HG02970 (cell line): ENCODE results near the gene SARM1.
"Not testable (repeated sequence)": the region's sequence is repeated elsewhere in the genome, so short reads cannot be mapped to it uniquely, and the experiment has no call there.

Source experiments
- ATAC-seq: cut with Tn5 transposase; IDR thresholded peaks from one replicate; pipeline ENCODE4 v1.9.1; 2021; ENCODE audit warnings: mild to moderate bottlenecking, moderate library complexity, moderate number of reproducible peaks; ENCODE audit not compliant: unreplicated experiment, low FRiP score

SARM1 gene

DNA sequence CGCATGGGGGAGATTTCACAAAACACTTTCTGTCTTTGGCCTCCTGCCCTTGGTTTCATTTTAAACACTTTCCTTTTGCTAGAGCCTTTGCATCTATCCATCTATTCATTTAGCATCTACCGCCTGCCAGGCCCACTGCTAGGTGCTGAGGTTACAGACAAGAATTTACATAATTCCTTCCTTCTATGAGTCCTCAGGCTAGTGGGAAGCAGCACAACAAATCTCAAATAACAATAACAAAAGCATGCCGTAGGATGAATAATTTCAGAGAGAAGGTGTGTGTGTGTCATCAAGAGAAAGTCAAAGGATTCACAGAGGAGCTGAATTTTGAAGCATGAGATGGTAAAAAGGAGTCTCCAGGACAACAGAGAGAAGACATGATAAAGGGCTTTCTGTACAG lies 40.6 kb downstream of the SARM1 start:
- no peak for ATAC-seq

GRCh38 chr17:28413804-28414203 lies 42.3 kb downstream of the SARM1 start:
- no peak for ATAC-seq

DNA sequence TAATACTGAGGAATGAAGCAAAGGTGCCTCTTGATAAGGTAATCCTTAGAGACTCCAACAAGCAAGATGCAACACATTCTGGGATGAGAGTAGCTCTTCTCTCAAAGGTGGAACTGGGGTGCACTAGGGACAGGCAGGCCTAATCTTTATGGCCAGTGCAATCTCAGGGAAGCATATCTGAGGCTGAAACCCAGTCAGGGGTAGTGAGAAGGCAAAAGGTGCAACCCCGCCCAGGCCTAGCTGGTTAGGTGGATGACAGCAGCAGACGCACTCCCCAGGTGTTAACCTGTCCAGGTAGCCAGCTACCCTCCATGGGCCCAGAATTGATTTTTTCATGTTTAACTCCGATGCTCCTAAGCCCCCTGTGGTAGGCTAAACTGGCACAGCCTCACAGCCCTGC lies 44.4 kb downstream of the SARM1 start:
- ATAC-seq: no peak

GRCh38 chr17:28416703-28417311 lies 45.3 kb downstream of the SARM1 start:
- ATAC-seq: no peak

DNA sequence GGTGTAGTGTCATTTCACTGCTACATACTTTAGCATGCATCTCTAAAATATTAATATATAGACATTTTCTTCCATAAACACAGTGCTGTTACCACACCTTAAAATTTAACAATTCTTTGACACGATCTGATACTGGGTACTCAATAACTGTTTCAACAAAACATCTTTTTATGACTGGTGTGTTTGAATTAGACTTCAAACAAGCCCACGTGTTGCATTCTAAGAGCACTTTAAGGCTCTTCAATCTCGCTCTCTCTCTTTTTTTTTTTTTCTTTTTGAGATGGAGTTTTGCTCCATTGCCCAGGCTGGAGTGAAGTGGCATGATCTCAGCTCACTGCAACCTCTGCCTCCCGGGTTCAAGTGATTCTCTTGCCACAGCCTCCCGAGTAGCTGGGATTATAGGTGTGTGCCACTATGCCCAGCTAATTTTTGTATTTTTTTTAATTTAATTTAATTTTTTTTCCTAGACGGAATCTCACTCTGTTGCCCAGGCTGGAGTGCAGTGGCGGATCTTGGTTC lies 50.4 kb downstream of the SARM1 start:
- ATAC-seq: no peak

DNA sequence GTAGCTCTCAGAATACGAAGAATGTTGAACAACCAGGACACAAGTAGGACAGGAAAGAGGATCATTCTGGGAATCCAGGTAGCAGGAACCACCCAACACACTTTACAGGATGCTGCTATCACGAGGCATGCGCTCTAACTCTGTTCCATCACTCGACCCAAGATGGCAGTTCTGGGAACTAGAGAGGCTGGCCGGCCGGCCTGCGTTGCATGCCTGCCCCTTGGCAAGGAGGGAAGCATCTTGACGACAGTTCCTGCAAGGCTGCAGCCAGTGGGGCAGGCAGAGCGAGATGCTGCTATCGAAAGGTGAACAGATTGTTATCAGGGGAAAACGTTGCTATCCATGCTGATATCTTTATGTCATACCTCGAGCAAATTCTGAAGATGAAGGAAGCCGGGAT lies 53.7 kb downstream of the SARM1 start:
- ATAC-seq: no peak

DNA sequence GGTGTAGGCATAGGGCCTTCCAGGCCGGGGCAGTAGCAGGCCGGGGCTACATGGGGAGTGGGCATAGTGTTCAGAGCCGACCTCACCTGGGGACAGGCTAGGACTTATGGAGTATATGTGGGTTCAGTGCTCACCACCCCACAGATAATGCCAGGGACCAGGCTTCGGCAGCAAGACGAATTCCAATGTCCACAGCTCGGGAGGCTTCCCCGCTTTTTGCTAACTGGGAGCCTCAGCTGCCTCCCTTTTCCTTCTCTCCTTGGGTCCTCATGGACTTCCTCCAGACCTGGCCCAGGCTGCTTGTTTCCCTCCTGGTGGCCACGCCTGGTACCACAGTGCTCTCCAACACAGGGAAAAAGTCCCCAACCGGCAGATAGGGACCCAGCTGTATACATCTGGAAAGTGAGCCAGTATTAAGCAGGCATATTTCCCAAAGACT lies 54.6 kb downstream of the SARM1 start:
- ATAC-seq: no peak

- no peak for ATAC-seq
These were observed 55.9 kb downstream of the SARM1 start for GRCh38 chr17:28427371-28427770.

- not testable (repeated sequence) for ATAC-seq
These were observed 56.5 kb downstream of the SARM1 start for GRCh38 chr17:28427982-28428381.

DNA sequence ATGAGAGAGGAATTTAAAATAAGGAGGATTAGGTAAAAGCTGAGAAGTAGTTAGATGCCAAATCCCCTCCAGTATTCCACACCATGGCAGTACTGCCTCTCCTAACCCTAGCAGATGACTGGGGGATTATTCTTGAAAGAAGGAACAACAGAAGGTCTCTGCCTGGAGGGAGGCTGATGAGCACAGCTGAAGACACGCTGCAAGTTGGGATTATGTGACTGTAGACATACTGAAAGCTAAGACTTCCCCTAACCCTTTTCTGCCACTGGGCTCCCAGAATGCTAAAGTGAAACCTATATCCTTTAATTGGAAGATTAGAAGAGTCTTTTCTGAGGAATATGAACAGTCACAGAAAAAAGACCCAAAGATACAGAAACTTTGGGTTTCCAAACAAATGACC lies 62.2 kb downstream of the SARM1 start:
- ATAC-seq: no peak

GRCh38 chr17:28434326-28434725 lies 62.8 kb downstream of the SARM1 start:
- ATAC-seq: not testable (repeated sequence)

- ATAC-seq: no peak
These were observed 72.6 kb downstream of the SARM1 start for GRCh38 chr17:28443901-28444638.

DNA sequence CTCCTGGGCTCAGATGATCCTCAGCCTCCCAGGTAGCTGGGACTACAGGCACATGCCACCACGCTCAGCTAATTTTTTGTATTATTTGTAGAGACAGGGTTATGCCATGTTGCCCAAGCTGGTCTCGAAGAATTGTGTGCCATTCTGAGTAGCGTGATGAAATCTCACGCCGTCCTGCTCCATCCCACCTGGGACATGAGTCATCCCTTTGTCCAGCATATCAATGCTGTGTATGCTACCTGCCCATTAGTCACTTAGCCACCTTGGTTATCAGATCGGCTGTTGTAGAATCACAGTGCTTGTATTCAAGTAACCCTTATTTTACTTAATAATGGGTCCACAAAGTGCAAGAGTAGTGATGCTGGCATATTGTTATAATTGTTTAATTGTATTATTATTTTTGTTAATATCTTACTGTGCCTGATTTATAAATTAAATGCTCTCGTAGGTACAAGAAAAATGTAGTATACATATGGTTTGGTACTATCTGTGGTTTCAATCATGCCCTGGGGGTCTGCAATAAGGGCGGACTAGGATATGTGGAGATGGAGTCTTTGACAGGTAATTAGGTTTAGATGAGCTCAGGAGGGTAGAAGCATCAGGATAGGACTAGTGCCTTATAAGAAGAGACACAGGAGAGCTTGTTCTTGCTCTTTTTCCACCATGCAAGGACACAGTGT lies 75.4 kb downstream of the SARM1 start:
- ATAC-seq: no peak

DNA sequence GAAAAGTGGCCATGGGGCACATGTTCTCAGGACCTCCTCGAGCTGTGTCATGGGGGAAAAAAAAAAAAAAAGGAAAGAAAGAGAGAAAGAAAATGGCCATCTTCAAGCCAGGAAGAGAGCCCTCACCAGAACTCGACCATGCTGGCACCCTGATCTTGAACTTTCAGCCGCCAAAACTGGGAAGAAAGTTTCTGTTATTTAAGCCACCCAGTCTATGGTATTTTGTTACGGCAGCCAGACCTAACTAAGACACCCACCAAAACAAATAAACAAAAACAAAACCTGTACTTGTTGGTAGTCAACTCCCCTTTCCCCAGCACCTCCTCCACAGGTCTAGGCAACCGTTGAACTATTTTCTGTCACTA lies 75.9 kb downstream of the SARM1 start:
- ATAC-seq: no peak

DNA sequence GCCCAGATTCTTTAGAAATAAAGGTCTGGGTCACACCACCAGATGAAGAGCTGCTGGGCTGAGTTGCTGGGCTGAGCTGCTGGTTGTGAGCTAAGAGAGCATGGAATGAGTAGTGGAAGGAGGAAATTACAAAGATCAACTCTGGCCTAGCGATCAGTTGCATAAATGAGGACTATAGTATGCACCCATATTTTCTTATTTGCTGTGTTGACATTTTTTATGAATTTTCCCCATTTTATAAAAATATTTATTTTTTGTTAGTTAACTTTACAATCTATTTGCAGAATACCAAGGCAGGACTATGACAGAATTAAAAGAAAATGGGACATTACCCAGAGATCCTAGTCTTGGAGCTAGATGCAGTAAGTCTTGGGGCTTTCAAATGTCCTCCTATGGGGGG lies 78.4 kb downstream of the SARM1 start:
- ATAC-seq: no peak
